DMS114 treated with DMSO at 0.1 percent for 48 hours (cell line): ENCODE data around the gene CHST11.

Source experiments
- DNase-seq: peaks from one replicate; lab custom pipeline; 2025; ENCODE audit not compliant: unreplicated experiment; lab: John Stamatoyannopoulos, UW

CHST11 gene

DNA sequence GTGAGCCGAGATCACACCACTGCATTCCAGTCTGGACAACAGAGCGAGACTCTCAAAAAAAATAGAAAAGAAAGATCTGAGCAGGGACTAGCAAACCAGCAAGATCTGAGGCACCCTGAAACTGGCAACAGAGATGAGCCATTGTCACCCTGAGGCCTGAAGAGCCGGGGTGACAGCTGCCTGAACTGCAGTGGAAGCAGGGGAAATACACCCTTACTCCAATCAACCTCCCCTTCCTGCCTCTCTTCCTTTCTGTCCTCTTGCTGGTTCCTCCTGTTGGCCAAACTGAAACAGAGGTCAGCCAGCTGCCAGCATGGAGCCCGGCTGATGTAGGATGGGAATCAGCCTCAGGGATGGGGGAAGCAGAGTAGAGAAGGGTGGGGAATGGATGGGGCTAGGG is 192.0 kb downstream of the CHST11 start:
- no peak for DNase-seq

DNA sequence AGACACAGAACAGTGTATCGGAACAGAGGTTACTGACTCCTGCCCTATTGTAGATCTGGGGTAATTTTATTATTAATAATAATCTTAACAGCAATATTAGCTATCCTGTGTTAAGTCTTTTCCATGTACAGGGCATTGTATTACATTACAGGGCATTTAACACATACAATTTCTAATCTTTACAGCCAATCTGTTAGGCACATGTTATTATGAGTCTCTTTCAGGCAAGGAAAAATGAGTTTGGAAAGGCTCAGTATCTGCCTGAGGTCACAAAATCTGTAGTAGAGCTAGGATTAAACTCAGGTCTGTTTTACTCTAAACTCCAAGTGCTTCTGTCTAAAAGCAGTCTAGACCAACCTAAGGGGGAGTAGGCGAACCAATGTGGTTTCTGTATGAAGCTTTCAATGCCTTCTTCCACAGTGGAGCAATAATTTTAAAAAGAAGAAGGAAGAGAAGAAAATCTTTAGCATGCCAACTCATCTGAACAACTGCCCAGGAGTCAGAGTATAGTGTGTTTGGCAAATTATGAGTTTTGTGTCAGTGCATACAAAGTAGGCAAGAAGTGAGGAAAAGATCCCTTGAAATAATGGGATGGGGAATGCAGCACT is 192.6 kb downstream of the CHST11 start:
- DNase-seq, result no peak

DNA sequence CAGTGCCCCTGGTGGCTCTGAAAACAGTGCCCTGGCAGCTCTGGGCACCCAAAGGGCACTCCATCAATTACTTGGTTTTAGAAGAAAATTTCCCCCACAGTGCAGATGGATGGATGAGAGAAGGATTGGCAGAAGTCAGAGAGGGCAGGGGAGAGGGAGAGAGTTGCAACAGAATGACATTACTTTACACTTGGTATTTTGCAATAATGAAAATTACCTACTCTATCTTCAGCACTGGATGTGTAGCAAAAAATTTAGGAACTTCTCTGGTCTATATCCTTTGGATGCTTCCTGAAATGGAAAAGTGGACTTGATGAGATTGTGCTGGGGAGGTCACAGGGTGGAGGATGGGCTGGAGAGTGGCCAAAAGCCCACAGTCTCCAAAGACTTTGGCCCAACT is 193.2 kb downstream of the CHST11 start:
- DNase-seq, result no peak

DNA sequence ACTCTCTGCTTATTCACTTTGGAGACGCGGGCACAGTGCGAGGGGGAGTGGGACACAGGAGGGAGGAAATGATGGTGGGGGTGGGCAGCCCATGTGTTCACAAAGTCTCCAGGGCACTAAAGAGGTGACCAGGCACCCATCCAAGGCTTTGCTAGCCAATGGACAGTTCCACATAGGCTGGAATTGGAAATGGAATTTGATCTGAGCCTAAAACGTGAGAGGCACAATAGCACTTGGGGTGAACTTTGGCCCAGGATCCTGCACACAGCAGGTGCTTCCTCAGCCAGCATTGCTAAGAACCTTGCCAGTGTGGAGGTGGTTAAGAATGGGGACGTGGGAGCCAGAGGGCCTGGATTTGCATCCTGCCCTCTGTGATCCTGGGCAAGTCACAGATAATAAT is 193.8 kb downstream of the CHST11 start:
- no peak for DNase-seq

DNA sequence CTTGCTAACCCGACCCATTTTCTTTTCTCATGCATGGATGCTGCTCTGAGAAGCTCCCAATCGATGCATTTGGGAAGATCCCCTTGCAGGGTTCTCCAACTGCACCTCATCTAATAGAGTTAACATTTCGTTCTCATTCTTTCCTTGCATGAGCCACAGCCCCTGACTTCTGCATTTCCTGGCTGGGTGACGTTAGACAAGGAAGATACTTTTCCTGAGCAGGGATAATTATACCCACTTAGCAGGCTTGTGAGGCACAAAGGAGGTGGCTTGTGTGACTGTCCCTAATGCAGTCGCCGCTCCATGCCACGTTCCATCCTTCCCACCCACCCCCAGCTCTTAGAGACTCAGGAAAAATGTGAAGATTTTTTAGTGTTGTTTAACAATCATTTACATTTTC is 195.1 kb downstream of the CHST11 start:
- DNase-seq, result no peak

DNA sequence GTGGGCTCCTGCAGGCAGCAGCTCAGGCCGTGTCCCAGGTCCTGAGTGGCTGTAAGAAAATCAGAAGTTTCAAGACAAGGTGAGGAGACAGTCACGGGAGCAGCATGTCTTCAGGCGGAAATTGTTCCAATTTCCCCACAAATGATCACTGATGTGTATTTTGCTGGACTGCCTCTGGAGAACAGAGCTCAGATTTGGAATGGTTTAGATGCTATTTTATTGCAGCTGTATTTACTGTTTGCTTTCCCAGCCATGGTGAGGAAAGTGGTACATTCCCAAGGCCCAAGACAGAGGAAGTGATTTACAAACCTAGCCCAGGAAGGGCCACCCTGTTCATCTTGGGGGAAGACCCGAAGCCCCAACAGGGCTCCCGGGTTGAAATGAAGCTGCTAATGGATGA is 195.6 kb downstream of the CHST11 start:
- no peak for DNase-seq

DNA sequence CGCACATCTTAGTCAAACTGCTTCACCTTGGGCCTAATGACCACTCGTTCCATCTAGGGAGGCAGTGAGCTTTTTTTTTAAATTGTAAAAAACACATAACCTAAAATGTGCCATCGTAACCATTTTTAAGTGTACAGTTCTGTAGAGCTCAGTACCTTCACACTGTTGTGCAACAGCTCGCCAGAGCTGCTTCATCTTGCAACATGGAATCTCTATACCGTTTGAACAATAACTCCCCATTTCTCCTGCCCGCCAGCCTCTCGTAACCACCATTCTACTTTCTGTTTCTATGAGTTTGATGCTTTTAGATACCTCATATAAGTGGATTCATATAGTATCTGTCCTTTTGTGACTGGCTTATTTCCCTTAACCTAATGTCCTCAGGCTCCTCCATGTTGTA is 196.2 kb downstream of the CHST11 start:
- no peak for DNase-seq

DNA sequence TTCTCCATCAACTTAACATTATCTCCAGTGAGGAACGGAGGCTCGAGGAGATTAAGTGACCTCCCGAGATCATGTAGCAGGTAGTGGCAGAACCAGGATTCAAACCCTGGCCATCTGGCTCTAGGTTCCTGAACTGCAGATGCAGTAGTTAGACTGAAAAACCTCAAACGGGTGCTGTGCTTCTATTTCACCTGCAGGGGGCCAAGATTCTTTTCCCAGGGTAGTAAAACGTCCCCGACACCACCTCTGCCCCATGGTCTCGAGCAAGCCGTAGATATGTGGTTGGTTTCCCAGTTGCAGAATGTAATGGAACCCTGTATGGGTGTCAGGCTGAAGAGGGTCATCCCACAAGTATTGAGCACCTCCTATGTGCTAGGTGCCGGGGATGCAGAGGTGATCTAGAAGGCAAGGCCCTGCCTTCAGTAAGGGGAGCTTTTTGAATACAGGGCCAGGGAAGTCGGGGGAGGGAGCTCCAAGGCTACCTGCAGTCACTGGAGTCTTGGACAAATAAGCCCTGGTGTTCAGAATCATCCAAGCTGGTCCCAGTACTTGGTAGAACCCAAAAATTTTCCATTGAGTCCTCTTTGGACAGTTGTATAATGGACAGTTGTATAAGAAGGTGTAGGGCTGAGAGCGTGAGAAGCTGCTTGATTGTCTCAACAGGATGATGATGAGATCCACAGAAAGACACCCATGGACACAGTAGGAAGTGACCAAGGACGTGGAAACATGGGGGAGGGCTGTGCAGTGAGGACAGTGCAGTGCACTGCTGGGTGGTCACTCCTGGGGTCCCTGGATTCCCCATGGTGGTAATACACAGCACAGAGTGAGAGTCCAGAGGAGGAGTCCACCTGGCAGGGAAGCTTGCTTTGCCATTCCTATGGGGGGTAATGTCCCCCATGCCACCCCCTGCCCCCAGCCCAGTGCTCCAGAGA is 197.2 kb downstream of the CHST11 start:
- DNase-seq, result no peak

DNA sequence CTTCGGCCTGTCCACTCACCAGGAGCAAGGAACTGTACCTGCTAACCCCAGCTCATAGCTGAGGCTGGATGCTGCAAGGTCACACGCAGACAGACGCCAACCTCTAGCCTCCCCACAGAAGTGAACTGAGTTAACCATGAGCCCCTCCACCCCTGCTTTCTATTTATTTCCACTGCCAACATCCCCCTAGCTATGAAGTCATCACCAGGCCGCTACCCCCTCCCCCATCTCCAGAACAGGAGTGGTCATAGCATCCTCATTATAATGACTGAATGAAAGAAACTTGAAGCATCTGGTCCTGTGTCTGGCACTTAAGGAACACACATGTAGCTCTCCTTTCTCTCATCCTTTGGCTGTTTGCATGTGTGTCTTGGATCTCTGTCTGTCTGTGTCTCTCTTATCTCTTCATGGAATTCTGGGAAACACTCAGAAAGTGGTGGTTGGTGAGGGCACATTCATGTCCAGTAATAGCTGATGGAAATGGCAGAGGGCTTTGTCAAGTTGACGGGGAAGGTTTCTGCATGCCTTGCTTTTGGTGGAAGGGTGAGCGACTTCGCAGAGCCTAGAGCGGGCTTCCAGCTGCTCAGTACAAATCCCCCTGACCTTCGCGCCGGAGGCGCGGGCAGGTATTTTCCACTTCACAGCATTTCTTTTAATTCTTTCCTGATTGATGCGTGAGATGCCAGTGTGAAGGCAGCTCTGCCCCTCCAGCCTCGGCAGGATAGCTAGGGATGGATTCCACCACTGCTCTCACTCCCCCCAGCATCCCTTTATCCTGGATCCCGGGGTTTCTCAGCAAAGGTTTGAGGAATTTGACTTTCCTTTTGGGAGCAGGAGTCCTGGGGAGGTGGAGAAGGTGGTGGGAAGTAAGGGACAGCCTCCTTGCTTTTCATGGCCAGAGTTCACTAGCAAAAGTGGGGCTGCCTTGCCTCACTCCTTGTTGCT is 198.2 kb downstream of the CHST11 start:
- DNase-seq, result no peak

DNA sequence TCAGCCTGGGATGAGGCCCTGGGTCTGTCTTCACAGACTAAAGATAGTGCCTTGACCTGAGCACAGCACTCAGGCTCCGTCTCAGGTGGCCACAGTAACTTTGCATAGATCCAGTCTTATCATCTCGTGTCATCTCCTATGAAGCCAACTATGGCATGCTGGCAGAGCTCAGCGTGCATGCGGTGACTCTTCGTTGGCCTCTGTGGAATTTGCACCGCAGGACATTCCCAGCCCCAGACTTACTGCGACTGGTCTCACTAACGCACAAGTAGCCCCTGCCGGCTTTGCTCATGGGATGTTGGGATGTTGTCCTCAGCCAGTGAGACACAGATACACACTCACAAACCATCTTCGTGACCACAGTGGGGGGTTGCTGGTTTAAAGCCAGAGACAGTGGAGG is 199.6 kb downstream of the CHST11 start:
- DNase-seq, result no peak

DNA sequence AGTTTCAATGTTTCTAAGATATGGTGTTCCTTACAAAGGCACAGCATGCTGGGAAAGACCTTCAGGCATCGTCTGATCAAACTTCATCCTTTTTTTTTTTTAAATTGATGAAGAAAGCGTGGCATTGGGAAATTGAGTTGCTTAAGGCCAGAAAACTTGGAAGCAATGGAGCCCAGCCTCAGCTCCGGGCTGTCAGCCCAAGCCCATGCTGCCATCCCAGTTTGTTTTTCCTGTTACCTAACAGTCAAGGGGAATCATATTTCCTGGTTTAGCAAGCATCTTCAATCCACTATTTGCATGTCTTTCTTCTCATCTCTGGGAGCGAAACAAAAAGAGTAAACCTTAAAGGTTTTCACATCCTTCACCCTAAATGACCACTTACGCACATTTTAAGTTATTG is 200.2 kb downstream of the CHST11 start:
- DNase-seq, result no peak

DNA sequence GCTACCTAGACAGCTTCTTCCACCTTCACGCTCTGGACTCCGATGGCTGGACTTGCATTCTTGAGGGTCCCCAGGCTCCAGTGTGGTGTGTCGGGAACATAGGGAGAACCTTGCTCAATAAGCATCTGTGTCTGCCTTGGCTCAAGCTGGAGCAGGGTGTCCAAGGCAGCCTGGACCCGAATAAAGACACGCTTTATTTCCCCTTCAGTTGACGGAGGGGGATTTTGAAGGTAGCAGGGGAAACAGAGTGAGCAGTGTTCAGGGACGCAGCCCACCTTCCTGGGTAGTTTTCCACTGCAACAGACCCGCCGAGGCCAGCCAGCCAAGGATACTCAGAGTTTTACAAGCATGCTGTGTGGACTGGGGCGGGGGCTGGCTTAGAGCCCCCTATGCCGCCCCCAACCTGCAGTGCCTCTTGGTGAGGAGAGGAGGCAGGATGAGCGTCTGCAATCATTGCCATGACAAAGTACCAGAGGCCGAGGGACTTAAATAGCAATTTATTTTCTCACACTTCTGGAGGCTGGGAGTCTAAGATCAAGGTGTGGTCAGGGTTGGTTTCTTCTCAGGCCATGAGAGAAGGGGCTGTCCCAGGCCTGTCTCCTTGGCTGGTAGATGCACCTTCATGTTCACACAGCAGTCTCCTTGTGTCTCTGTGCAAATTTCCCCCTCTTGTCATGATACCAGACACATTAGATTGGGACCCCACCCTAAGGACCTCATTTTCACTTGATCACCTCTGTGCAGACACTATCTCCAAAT is 201.2 kb downstream of the CHST11 start:
- no peak for DNase-seq

DNA sequence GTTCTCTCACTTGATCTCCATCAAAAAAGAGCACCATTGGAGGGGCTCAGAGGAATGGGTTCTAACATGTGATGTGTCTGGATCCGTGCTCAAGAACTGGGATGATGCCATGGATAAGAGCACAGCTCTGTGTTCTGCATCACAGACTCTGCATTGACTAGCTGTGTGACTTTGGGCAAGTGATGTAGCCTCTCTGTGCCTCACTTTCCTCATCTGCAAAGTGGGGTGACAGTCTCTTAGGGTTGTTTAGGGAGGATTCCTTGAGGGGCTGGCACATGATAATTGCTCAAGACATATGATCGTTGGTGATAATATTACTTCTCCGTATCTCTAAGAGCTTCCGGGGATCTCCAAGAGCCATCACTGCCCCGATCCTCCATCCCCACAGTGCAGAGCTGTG is 202.3 kb downstream of the CHST11 start:
- no peak for DNase-seq

DNA sequence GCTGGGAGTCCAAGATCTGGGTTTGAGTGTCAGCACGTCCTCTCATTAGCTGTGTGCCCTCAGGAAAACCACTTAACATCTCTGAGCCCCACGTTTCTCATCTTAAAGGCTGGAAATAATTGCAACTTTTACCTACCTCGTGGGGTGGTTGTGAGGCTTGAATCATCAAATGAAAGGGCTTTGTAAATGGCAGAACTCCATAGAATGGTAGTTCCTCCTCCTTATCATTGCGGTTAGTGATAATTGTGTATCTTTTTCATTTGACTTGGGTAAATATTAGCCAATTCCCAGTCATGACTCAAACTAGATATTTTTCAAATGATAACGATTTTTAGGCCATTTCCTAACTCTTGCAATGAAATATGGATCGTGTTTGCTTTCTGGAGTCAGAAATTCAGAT is 205.5 kb downstream of the CHST11 start:
- no peak for DNase-seq

DNA sequence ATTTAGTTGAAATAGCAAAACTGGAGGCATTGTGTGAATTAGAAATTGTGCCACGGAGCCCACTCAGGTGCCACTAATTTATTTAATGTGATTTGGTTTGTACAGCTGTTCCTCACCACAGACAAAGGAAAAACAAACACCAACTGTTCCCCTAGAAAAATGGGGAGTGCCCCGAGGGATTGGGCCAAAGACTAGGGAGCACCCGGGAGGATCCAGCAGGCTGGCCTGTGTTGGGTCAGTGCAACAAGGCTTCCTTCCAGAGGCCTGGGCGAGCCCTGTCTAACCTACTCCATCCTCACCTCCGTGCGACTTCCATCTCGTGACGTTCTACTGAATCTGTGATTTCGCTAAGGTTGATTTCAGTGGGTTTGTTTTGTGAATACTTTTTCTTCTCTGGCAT is 206.2 kb downstream of the CHST11 start:
- no peak for DNase-seq

DNA sequence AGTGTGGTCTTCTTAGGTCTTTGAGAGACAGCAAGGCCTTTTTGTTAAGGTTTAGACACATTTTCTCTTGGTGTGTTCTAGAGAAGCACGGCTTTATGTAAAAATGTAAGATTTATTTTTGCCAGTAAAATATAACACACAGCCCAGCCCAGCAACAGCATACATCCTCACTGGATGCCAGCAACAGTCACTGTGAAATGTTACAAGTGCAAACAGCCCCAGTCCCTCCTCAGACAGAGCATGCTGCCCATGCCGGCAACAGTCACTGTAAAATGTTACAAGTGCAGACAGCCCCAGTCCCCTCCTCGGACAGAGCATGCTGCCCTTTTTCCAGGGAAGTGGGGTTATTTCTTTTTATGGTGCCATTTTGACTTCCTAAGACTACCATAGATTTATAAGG is 207.6 kb downstream of the CHST11 start:
- DNase-seq, result no peak

DNA sequence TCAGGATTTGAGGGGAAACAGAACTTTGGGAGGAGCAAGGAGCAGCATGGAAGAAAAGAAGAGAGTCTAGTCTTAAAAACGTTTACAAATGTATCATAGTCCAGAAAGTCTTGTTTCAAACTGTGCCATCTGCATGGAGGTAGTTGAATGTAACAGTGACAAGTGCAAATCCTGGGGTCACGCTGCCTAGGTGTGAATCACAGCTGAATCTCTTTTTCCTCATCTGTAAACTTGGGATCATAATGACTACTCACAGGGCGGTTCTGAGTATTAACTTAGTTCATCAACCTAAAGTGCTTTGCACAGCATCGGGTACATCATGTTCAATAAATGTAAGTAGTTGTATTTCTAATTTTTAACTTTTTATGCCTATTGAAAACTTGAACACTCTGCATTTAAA is 208.5 kb downstream of the CHST11 start:
- DNase-seq, result no peak

DNA sequence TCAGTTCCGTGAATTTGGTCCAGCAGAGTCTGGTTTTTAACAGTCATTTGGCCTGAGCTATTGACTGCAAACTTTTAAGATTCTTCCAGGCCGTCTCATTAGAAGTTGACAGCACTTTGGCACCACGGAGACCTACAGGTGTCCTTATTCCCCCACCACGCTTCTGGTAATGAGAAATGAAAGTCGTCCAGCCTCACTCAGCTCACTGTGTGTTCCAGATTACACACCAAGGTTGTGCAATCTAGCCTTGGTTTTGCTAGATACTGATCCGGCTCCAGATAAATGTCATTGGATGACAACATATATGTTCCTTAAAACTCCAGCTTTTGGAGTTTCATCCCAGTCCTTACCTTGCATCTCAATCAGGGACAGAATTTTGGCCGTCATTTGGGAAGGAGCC is 210.4 kb downstream of the CHST11 start:
- DNase-seq, result no peak

DNA sequence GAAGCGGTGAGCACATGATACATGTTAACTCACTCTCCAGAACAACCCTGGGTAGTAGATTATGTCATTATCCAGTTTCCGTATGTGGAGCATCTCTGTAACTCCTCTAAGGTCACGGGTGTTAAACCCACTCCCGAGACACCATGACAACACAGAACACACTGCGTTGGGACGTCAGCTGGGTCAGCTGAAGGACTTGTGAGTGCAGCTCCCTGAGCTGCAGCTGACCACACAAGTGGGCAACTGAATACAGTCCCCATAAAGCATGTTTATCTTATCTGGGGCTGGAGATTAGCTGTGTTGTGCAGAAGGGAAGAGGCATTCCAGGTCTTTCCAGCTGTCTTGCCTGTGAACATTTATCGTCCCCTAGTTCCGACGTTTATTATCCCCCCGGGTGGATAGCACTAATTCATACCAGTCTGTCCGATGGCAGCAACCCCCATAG is 211.5 kb downstream of the CHST11 start:
- no peak for DNase-seq

DNA sequence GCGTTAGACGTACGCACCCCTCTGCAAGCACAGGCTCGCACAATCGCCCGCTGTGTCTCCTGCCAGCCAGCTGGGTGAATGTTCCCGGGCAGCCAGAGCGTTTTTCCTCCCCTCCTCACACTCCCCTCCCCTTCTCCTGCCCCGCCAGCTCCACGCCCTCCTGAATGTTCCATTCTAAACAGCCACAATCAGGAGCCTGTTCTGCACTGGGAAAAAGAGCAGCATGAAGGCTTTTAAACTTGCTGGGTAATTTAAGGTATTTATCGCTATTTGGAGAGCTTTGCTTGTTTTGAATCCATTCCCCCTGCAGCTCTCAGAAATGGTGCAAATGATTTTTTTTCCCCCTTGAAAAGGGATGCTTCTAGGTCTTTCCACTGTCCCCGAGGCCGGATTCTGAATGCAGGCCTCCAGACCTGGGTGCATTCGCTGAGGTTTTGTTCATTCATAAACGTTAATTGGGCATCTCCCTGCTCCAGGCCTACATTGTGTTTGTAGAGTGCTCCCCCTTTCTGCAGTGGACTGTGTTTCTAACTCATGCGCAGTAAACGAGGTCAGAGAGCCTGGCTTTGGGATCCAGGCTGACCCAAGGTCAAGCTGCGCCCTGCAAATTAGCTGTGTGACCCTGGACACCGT is 212.5 kb downstream of the CHST11 start:
- no peak for DNase-seq
